COLO668 (cell line): ENCODE measurements around the gene CTDSPL.
A peak's percentile ranks its signal among the peaks of the same experiment; 100 is the strongest.
"Not testable (repeated sequence)": the region's sequence is repeated elsewhere in the genome, so short reads cannot be mapped to it uniquely, and the experiment has no call there.

Experiments used
- DNase-seq: peaks from one replicate; lab custom pipeline; 2025; ENCODE audit not compliant: unreplicated experiment; lab: John Stamatoyannopoulos, UW

Gene CTDSPL

GRCh38 chr3:37963635-37964034 lies 102.0 kb downstream of the CTDSPL start:
- DNase-seq = no peak

GRCh38 chr3:37964146-37964545 lies 102.5 kb downstream of the CTDSPL start:
- no peak for DNase-seq

GRCh38 chr3:37964716-37965115 lies 103.0 kb downstream of the CTDSPL start:
- no peak for DNase-seq

- DNase-seq = peak; percentile 52
These were observed 105.7 kb downstream of the CTDSPL start for GRCh38 chr3:37967260-37967881.

- DNase-seq = no peak
These were observed 106.5 kb downstream of the CTDSPL start for GRCh38 chr3:37968199-37968598.

- DNase-seq = no peak
These were observed 107.3 kb downstream of the CTDSPL start for GRCh38 chr3:37968813-37969595.

- no peak for DNase-seq
These were observed 108.0 kb downstream of the CTDSPL start for GRCh38 chr3:37969596-37970100.

GRCh38 chr3:37970802-37971201 lies 109.1 kb downstream of the CTDSPL start:
- no peak for DNase-seq

GRCh38 chr3:37971467-37971866 lies 109.8 kb downstream of the CTDSPL start:
- DNase-seq = no peak

- DNase-seq = not testable (repeated sequence)
These were observed 110.4 kb downstream of the CTDSPL start for GRCh38 chr3:37972056-37972455.

GRCh38 chr3:37973246-37974054 lies 111.8 kb downstream of the CTDSPL start:
- no peak for DNase-seq

GRCh38 chr3:37974121-37975083 lies 112.7 kb downstream of the CTDSPL start:
- peak; percentile 40 for DNase-seq

GRCh38 chr3:37979541-37980461 lies 118.1 kb downstream of the CTDSPL start:
- no peak for DNase-seq

- no peak for DNase-seq
These were observed 119.0 kb downstream of the CTDSPL start for GRCh38 chr3:37980462-37981347.

- DNase-seq = no peak
These were observed 119.6 kb downstream of the CTDSPL start for GRCh38 chr3:37981348-37981664.

GRCh38 chr3:37982331-37982730 lies 120.7 kb downstream of the CTDSPL start:
- no peak for DNase-seq

- no peak for DNase-seq
These were observed 122.4 kb downstream of the CTDSPL start for GRCh38 chr3:37984051-37984450.

- DNase-seq = no peak
These were observed 122.9 kb downstream of the CTDSPL start for GRCh38 chr3:37984596-37984995.
